GM12801 (cell line): ENCODE data around the gene GALK2.

Source experiments
- CTCF ChIP-seq: IDR thresholded peaks from one replicate; pipeline ENCODE4 v1.5.1; 2011; ENCODE audit warnings: control low read depth; ENCODE audit not compliant: insufficient read length; ENCODE audit errors: extremely low read depth

The GALK2 gene

GRCh38 chr15:49169880-49170597 is at the start of gene GALK2:
Gene GALK2 (plus strand): TSS chr15:49170247. CDS start chr15:49170323, 76 bp downstream.
- no peak for TF ChIP-seq CTCF

DNA sequence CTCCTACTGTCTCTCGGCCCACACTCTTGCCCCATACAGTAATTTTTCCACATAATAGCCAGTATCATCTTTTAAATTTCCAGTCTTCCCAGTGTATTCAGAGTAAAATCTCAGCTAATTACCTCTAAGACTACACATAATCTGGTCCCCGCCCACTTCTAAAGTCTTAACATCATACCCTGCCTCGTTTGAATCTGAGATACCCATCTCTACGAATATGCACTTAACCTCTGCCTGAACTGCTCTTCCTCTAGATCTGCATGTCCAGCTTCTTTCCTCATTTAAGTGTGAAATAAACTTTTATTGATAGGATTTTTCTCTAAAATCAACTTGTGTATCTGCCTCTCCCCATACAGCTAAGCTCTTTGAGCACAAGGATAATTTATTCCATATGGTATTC is 49.2 kb upstream of the GALK2 start:
- TF ChIP-seq CTCF = no peak

DNA sequence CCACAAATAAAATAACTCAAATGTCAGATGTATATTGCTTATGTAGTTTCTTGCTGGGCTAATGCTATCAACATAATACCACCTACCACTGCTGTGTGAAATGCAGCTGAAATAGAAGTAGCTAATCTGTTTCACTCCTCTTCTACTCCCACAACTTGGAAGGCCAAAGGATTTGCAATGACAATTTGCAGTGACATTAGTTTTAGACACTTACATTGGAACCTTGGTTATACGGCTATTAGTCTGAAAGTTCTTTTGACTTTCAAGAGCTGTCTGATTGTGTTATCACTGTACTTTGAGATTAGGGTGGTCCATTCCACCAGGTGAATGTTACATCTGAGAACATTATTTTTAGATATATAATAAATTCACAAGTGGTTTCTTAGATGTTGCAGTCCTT is 48.1 kb upstream of the GALK2 start:
- no peak for TF ChIP-seq CTCF

DNA sequence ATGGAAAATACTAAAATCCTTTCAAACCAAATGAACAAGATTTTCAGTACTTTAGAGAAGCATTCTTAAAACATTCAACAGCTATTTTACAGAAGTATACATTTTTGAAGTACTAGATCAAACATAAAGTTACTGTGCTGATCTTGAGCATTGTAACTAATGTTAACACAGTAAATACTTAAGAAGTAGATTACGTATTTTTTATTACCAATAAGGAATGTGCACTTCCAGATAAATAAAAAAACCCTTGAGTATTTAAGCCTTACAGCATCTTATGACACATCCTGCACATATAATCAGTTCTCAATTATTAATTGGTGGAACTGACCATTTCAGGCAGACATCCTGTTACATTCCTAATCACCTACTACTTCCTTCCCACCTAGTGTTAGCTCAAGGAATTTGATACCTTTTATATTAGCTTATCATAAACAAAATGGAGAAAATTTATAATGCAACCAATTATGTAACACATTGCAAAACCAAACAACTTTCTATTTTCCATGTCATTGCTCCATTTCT is 47.4 kb upstream of the GALK2 start:
- TF ChIP-seq CTCF = no peak

GRCh38 chr15:49124371-49124770 is 45.7 kb upstream of the GALK2 start:
- no peak for TF ChIP-seq CTCF

- TF ChIP-seq CTCF = no peak
Observed at GRCh38 chr15:49131403-49131802, 38.6 kb upstream of the GALK2 start.

GRCh38 chr15:49134683-49135341 is 35.2 kb upstream of the GALK2 start:
- TF ChIP-seq CTCF = no peak
